ENCODE data around the gene RNF149. TPM values are rescaled to one million over a fixed set of nuclear protein-coding genes. Genes with fewer than 3 reads are reported as not detected.

The RNF149 gene
- polyA plus RNA-seq, 1 experiment = 20.8 TPM

- POLR2A ChIA-PET = no interaction called here
These were observed 74.1 kb downstream of the RNF149 start for GRCh38 chr2:101234169-101234938.

DNA sequence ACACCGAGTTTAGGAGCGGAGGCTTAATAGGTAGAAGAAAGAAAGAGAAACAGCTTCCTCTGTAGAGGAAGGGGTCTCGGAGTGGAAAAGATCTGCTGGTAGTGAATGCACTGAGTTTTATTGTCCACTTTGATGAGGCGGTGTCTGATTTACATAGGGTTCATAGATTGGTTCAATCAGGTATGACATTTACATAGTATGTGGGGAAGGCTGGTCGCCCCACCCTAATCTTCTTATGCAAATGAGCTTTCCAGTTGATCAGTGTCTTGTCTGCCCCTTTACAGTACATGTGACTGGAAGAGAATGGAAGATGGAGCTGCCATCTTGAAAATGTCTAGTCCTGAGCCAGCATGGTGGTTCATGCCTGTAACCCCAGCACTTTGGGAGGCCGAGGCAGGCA lies 75.7 kb downstream of the RNF149 start:
- H3K36me3 ChIP-seq (ENCODE audit: control insufficient read depth, insufficient read depth, low read length) = no peaks in the 10 kb centered on the region
- no peak for DNase-seq (ENCODE audit: low read depth)
- no peak for TF ChIP-seq CTCF (IDR thresholded peaks at IDR 0.05; ENCODE audit: insufficient read depth, low read depth, low read length)
- ChIA-PET CTCF (interaction anchor here (0.8 to 3.3 kb wide), 5 partner anchors 8 to 37 kb away, joined by 3 to 18 read pairs (median 4); no protein-coding TSS in a partner anchor), POLR2A (no interaction called here)
- no peak overlapping the region for H3K4me3 ChIP-seq (ENCODE audit: low read depth, low read length)
- H3K27me3 ChIP-seq (ENCODE audit: control insufficient read depth, insufficient read depth, low read length) = no peaks in the 10 kb centered on the region

More at GRCh38 chr2:101234169-101234938, 74.1 kb downstream of the RNF149 start:
- Histone ChIP-seq H3K4me3 (ENCODE audit: low read depth, low read length) (no peak overlapping the region), H3K27me3 (ENCODE audit: control insufficient read depth, insufficient read depth, low read length) (no peaks in the 10 kb centered on the region), H3K36me3 (ENCODE audit: control insufficient read depth, insufficient read depth, low read length) (no peaks in the 10 kb centered on the region)
- no peak for DNase-seq (ENCODE audit: low read depth)
- no peak for TF ChIP-seq CTCF (IDR thresholded peaks at IDR 0.05; ENCODE audit: insufficient read depth, low read depth, low read length)
- CTCF ChIA-PET = interaction anchor here (0.6 to 1.0 kb wide), 2 partner anchors 13 to 46 kb away, joined by 3 read pairs; no protein-coding TSS in a partner anchor

GRCh38 chr2:101231937-101232730 lies 76.4 kb downstream of the RNF149 start:
- H3K36me3 ChIP-seq (ENCODE audit: control insufficient read depth, insufficient read depth, low read length) = no peaks in the 10 kb centered on the region
- TF ChIP-seq CTCF (IDR thresholded peaks at IDR 0.05; ENCODE audit: insufficient read depth, low read depth, low read length) = no peak
- ChIA-PET CTCF (interaction anchor here (0.8 to 3.3 kb wide), 5 partner anchors 8 to 36 kb away, joined by 3 to 18 read pairs (median 4); no protein-coding TSS in a partner anchor), POLR2A (no interaction called here)
- H3K27me3 ChIP-seq (ENCODE audit: control insufficient read depth, insufficient read depth, low read length) = no peaks in the 10 kb centered on the region
- no peak for DNase-seq (ENCODE audit: low read depth)
- H3K4me3 ChIP-seq (ENCODE audit: low read depth, low read length) = no peak overlapping the region

- H3K27me3 ChIP-seq (ENCODE audit: control insufficient read depth, insufficient read depth, low read length) = no peaks in the 10 kb centered on the region
- ChIA-PET CTCF (interaction anchor here (1.2 to 3.3 kb wide), 3 partner anchors 9 to 15 kb away, joined by 3 to 18 read pairs (median 4); no protein-coding TSS in a partner anchor), POLR2A (no interaction called here)
- no peak for TF ChIP-seq CTCF (IDR thresholded peaks at IDR 0.05; ENCODE audit: insufficient read depth, low read depth, low read length)
- no peaks in the 10 kb centered on the region for H3K36me3 ChIP-seq (ENCODE audit: control insufficient read depth, insufficient read depth, low read length)
- H3K4me3 ChIP-seq (ENCODE audit: low read depth, low read length) = no peak overlapping the region
- no peak for DNase-seq (ENCODE audit: low read depth)
These were observed 77.3 kb downstream of the RNF149 start for GRCh38 chr2:101231240-101231639.

DNA sequence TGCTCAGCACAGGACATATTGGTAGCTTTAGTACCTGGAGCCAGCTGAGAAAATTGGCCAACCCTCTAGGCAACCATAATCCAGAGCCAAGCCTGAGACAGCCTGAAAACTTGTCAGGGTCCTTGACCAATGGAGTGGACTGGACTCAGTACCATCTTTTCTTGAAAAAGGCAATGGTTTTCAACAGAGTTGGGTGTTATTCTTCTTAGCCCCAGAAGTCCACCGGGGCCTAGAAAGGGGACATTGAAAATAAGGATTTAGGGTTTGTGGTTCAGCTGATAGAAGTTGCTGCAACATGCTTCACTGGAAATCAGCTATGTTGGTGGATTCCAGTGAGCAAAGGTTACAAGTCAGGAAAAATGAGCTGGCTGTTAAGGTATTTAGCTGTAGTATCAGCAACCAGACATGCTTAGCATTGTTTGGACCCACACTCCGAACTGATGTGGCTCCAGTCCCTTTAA lies 77.9 kb downstream of the RNF149 start:
- TF ChIP-seq CTCF (IDR thresholded peaks at IDR 0.05; ENCODE audit: insufficient read depth, low read depth, low read length) = no peak
- Histone ChIP-seq H3K27me3 (ENCODE audit: control insufficient read depth, insufficient read depth, low read length) (no peaks in the 10 kb centered on the region), H3K4me3 (ENCODE audit: low read depth, low read length) (no peak overlapping the region), H3K36me3 (ENCODE audit: control insufficient read depth, insufficient read depth, low read length) (no peaks in the 10 kb centered on the region)
- DNase-seq (ENCODE audit: low read depth) = no peak
- ChIA-PET CTCF (interaction anchor here (0.7 to 3.3 kb wide), 4 partner anchors 10 to 25 kb away, joined by 3 to 18 read pairs (median 3); no protein-coding TSS in a partner anchor), POLR2A (no interaction called here)

Measured in BJ (cell line).